Hepatic stellate cell (primary cell): ENCODE results near the gene GRM7.
A peak's percentile ranks its signal among the peaks of the same experiment; 100 is the strongest.

Experiments used
- DNase-seq: peaks from one replicate; pipeline ENCODE4 v3.0.0; 2011; ENCODE audit warnings: low spot score

Gene GRM7

DNA sequence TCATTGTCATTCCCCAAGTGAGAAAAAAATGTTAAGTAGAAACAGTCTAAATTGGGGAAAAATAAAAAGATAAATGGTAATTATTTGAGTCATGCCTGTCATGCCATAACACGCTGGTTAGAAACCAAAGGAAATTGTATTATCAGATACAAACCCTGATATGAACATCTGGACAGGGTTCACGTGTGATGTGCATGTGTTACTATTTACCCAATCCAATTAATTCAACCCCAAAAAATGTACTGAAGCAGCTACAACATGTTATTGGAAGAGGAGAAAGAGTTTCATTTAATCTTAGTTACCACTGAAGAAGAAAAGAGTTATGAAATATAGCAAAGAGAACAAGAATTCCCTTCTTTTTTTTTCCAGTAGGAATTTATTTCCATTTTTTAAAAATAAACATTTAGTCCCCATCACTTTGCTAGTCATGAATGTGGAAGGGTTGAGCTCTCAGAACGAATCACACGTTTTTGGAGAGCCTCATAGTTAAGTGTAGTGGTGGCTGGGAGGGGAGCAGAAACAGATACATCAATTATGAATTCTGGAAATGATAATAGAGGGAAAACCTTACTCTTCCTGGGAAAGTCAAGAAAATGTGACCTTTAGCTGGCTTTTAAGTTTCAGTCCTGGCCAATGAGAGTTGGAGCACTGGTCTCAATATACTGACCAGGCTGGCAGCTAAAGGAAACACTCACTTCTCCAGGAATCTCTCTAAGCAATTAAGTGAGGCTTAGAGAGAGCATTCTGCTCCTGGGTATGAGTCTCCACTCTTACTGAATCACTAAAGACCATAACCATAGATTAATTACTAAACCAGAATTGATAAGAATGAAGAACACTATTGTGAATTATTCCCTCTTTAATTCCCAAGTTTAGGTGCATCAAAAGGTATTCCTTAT lies 796.5 kb downstream of the GRM7 start:
- DNase-seq: no peak

DNA sequence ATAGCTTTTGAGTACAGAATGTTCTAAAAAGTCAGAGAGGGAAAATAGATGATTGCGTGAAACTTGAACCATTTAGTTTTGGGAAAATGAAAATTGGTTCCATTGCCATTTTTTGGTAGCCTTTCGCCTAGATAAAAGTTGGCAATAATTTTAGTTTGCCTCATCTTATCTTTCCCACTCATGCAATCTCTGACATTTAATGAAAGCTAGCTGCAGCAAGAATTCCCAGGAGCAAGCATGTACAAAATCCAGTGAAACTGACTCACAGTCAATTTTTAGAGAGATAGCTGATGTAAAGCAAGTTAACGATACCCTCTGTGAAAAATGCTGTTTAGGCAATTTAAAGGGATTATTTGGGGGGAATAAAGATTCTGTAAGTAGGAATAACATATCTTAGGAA lies 797.4 kb downstream of the GRM7 start:
- DNase-seq: no peak

GRCh38 chr3:7659079-7659478 lies 798.2 kb downstream of the GRM7 start:
- no peak for DNase-seq

DNA sequence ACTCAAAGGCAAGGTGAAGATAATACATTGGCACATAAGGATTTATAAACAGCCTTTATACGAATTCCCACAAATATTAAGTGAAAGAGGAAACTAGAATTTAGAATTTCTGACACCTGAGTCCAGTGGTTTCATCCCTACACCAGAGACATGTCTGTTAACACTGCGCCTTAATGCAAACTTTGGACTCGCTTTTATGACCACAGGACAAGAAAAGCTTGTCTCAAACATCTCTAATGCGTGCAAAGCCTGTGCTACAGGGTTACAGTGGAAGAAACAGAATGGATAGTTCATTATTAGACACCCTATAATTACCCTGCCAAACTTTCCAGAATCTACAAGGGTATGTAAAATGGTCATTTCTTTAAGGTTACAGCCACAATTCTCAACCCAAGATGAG lies 802.9 kb downstream of the GRM7 start:
- DNase-seq: no peak

DNA sequence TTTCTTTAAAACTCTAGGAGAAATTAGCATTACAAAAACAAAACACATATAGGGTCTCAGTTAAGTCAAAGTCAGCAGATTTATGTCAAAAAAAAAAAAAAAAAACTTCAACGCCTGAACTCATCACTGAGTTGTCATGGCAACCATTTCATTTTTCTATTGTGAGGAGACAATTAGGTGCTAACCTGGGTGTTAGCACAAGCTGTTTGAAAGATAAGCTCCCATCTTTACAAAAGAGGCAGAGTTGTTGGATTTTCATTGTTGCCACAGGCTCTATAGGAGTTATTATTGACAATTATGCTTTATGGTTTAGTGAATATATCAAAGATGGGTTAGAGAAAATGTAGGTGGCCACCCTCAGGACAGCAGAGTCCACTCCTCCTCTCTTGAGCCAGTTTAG lies 806.9 kb downstream of the GRM7 start:
- DNase-seq: no peak

DNA sequence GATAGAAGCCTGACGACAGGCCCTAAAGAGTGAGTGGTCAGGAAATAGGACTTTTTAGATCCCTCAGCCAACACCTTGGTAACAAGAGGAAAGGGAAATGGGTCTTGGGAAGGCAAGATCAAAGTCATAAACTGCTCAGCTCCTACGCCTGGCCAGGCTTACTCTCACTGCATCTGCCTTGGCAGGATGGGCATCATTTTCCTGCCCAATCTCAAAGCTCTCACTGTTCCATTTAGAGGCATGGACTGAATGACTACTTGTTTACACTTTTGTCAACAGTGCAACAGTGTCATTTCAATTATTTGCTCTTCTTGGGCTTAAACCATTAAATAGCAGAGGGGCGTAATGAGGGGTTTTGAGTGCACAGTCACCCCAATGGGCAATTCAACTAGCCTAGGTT lies 808.7 kb downstream of the GRM7 start:
- DNase-seq: no peak

- no peak for DNase-seq
Measured at GRCh38 chr3:7678521-7678920, 817.6 kb downstream of the GRM7 start.

DNA sequence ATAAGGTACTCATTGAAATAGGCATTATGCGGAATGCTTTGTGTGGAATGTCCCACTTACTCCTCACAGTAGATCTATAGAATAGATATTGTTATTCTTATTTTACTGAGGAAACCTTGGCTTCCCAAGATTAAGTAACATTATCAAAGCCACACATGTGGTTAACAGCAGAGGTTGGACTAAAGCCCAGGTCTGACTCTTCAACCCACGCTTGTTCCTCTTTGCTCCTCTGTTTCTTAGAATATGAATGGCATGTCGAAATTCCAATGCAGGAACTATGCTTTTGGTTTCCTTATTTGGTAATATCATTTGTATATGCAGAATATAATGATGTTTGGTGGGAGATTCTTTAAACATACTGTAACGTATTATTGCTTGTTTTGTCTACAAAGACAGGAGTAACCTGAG lies 821.9 kb downstream of the GRM7 start:
- peak; percentile 2 for DNase-seq

GRCh38 chr3:7683426-7683825 lies 822.5 kb downstream of the GRM7 start:
- DNase-seq: no peak

DNA sequence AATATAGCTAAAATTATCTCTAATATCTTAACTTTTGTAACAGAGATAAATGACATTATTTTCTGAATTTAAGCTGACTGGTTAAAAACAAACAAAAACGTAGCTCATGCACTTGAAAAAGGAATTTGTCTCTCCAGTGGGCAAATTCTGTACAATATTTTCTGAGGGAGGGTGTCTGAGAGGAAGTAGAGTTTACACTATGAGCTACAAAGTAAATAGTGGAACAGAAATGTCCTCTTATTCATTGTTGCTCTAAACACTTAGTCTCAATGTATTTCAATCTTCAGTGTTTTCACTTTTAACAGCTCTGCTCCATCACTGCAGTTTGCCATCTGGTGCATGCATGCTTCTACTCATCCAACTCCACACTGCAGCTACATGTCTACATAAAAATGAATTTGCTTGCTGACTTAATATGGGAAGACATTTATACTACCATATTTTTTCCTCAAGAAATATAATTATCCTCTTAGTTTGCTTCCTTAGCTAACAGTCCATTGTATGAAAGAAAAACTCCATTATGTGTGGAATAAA lies 823.3 kb downstream of the GRM7 start:
- DNase-seq: no peak

- no peak for DNase-seq
Measured at GRCh38 chr3:7687428-7688147, 826.7 kb downstream of the GRM7 start.

DNA sequence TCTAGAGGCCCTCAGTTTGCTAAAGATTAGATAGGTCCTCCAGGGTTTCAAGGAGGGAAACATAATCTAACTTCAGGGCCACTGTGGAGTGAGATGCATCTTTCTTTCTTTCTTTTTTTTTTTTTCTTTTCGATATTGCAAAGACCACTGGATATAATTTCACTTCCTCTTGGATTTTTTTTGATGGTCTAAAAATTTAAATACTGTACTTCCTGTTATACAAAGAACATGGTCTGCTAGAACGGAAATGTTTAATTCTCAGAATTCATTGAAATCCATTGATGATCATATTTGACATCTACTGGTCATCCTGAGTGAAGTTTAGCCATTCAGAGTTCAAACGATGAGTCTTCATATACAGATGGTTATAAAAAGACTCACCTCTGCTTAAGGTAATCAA lies 832.0 kb downstream of the GRM7 start:
- DNase-seq: no peak

DNA sequence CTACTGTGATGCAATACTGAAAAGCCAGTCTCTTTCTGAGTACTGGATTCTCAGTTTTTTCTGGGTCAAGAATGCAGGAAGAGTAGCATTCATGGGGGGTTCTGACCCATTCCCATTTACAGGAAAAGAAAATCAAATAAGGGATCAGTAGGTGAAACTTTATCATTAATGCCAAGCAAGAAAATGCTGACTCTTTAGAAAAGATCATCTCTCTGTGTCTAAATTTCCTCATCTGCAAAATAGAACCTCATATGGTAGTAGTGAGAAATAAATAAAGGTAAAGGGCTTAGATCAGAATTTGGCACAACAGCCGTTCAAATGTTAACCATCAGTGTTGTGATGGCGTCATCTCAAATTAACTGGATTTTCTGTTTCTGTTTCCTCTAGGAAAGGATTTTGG lies 833.1 kb downstream of the GRM7 start:
- no peak for DNase-seq

DNA sequence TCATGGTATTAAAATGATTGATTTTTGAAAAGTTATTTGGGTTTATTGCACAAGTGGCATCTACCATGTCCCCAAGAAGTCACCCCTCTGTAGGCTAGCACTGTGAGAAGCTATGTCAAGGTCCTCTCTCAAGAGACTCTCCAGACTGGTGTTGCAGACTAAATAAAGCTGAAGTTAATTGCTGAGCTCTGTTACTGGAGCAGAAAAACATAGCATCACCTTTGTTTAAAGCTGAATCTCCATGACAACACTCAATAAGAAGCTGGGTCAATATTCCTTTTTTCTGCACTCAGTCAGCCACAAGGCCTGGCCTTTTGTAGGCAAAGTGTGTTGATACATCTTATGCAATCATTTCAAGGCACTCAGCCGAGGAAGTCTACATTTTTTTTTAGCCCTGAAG lies 834.1 kb downstream of the GRM7 start:
- DNase-seq: no peak

DNA sequence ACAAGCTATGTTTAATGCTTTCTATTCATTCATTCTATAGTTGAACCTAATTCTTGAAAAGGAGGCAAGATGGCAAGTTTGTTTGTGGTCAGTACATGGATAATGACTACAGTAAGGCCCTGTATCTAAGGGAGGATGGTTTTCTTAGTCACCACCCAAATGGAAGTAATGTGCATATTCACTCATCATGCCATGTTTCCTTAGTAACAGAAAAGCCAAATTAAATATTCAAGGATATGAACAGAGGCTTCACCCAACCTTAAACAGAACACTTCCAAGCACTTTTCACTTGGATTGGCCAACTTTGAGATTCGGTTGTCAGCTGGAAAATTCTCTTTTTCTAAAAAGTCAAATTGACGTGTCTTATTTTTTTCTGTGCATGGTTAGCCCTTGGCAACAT lies 835.4 kb downstream of the GRM7 start:
- no peak for DNase-seq

GRCh38 chr3:7697548-7697947 lies 836.6 kb downstream of the GRM7 start:
- no peak for DNase-seq

DNA sequence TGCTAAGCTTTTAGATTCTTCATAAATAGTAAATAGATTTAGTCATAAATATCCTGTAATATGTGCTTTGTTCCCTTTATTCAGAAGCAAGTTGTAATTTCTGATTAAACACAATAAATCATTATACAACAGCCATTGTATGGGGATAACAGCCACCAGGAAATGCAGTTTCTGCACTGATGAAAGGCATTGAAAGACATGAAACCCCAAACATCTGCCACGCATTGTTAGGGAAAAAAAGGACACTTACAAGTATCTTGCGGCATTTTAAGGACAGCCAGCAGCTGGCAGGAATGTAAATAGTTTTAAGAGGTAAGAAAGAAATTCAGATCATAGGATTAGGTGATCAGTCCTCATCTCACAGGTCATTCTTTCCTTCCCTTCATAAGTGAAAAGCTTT lies 839.6 kb downstream of the GRM7 start:
- no peak for DNase-seq

DNA sequence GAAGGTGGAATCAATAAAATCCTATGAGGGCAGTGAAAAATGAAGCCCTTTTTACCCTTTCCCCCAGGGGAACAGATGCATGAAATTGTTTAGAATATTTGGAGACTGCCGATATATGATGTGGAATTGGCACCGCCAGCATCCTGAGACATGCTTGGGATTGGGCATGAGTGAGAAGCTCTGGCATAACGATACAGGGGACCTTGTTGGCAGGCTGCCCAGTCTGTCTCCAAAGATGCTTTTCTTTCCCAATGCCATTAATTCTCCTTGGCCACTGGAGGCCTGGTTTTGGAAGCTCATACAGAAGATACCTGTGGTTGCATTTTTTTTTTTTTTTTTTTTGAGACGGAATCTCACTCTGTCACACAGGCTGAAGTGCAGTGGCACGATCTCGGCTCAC lies 840.1 kb downstream of the GRM7 start:
- DNase-seq: no peak

DNA sequence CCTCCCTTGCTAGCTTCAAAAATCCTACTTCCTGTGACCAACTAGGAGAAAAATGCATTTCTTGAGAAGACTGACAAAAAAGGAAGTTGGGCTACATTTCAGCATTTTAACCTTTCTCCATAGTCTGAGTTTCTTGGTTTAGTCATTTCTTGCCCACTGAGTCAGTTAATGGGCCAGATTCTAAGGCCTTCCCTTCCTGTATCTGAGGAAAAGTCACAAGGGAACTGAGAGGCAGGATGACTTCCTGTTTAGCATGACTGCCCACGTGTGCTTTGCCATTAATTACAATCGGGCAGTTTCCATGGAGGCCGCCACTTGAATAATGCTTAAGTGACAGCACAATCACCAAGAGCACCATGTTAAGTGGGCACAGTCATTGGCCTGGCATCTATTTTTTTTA lies 846.3 kb downstream of the GRM7 start:
- no peak for DNase-seq

GRCh38 chr3:7709376-7710082 lies 848.6 kb downstream of the GRM7 start:
- DNase-seq: no peak

- no peak for DNase-seq
Measured at GRCh38 chr3:7710284-7710683, 849.4 kb downstream of the GRM7 start.

GRCh38 chr3:7713724-7714123 lies 852.8 kb downstream of the GRM7 start:
- DNase-seq: no peak
